Endothelial cell (in vitro differentiated cells): ENCODE data around the gene CFP. TPM values are rescaled to one million over a fixed set of nuclear protein-coding genes. Genes with fewer than 3 reads are reported as not detected.

Experiments
- DNase-seq: peaks from one replicate; pipeline ENCODE4 v3.0.0; 2021; ENCODE audit warnings: low spot score
- H3K27ac Mint-ChIP-seq: one replicate; pipeline ENCODE4 v1.8.0; 2021; ENCODE audit warnings: mixed read lengths, inconsistent platforms; ENCODE audit not compliant: unreplicated experiment
- H3K27me3 Mint-ChIP-seq: one replicate; pipeline ENCODE4 v1.8.0; 2021; ENCODE audit warnings: mild to moderate bottlenecking, moderate library complexity, mixed read lengths, inconsistent platforms; ENCODE audit not compliant: unreplicated experiment
- H3K36me3 Mint-ChIP-seq: one replicate; pipeline ENCODE4 v1.8.0; 2021; ENCODE audit warnings: mild to moderate bottlenecking, low read depth, mixed read lengths, inconsistent platforms; ENCODE audit not compliant: unreplicated experiment
- H3K4me1 Mint-ChIP-seq: one replicate; pipeline ENCODE4 v1.8.0; 2021; ENCODE audit warnings: mild to moderate bottlenecking, mixed read lengths, inconsistent platforms; ENCODE audit not compliant: unreplicated experiment
- H3K4me3 Mint-ChIP-seq: one replicate; pipeline ENCODE4 v1.8.0; 2021; ENCODE audit warnings: mild to moderate bottlenecking, mixed read lengths, inconsistent platforms; ENCODE audit not compliant: unreplicated experiment
- H3K9me3 Mint-ChIP-seq: one replicate; pipeline ENCODE4 v1.8.0; 2021; ENCODE audit warnings: mixed read lengths, inconsistent platforms; ENCODE audit not compliant: unreplicated experiment
- total RNA-seq: library from RNA; stranded (reverse); fragmentation: NEBNext Ultra II Directional; extraction: Animal tissue kit (Norgen Biotek cat#: 25700); gene quantifications from one replicate; pipeline ENCODE4 v1.2.1, GENCODE V29; 2021; ENCODE audit not compliant: unreplicated experiment
- TF ChIP-seq, protein P1 (sequence below): fragments of 200-600 bp; sonication (generic); IDR thresholded peaks from one replicate; pipeline ENCODE4 v1.5.0; 2021; ENCODE audit warnings: antibody characterized with exemption; ENCODE audit not compliant: unreplicated experiment

CFP gene
- total RNA-seq, 1 donor from 2014 or later: 27.5 TPM

DNA sequence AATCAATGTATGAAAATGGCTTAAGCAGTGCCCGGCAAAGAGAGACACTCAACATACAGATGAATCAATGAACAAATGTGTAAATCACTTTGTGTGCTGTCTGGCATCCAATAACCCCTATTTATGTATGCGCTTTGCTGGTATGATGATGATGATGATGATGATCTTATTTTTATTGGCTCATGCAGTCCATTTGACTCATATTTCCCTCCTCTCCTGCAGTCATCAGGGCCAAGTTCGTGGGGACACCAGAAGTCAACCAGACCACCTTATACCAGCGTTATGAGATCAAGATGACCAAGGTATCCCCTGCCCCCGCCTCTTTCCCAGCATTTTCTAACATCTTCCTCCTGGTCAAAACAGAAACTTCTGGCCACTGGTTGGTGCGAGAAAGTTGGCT, 45.0 kb downstream of the CFP start:
- no peaks in the 10 kb centered on the region for H3K9me3 Mint-ChIP-seq
- H3K4me3 Mint-ChIP-seq: no peak overlapping the region
- TF ChIP-seq, protein P1, sequence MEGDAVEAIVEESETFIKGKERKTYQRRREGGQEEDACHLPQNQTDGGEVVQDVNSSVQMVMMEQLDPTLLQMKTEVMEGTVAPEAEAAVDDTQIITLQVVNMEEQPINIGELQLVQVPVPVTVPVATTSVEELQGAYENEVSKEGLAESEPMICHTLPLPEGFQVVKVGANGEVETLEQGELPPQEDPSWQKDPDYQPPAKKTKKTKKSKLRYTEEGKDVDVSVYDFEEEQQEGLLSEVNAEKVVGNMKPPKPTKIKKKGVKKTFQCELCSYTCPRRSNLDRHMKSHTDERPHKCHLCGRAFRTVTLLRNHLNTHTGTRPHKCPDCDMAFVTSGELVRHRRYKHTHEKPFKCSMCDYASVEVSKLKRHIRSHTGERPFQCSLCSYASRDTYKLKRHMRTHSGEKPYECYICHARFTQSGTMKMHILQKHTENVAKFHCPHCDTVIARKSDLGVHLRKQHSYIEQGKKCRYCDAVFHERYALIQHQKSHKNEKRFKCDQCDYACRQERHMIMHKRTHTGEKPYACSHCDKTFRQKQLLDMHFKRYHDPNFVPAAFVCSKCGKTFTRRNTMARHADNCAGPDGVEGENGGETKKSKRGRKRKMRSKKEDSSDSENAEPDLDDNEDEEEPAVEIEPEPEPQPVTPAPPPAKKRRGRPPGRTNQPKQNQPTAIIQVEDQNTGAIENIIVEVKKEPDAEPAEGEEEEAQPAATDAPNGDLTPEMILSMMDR: no peak
- peaks cover 6% of the 10 kb centered on the region for H3K36me3 Mint-ChIP-seq
- DNase-seq: no peak
- peaks cover 13% of the 10 kb centered on the region for H3K4me1 Mint-ChIP-seq
- no peak overlapping the region for H3K27ac Mint-ChIP-seq
- peaks cover 5% of the 10 kb centered on the region for H3K27me3 Mint-ChIP-seq

DNA sequence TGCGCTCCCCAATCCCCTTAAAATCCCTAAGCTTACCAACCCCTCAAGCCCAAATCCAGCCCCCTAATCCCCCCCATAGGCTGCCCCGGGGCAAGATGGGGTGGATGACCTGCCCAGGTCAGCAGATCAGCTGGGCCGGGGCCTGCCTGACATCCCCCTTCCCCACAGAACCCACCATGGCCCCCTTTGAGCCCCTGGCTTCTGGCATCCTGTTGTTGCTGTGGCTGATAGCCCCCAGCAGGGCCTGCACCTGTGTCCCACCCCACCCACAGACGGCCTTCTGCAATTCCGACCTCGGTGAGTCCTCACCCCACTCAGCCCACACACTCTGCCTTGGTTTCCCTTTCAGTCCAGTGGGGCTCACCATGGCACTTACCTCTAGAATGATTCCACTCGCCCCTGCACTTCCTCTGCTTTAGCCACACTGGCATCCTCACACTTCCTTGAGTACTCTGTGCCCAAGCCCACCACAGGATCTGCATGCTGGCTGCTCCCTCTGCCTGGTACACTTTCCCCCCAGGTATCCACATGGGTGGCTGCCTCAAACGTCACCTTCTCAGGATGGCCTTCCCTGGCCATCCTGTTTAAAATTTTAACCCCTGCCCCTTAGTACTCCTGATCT, 46.4 kb downstream of the CFP start:
- Mint-ChIP-seq H3K27ac (peak overlapping the region; percentile 78), H3K36me3 (peaks cover 6% of the 10 kb centered on the region), H3K9me3 (no peaks in the 10 kb centered on the region), H3K4me1 (peaks cover 13% of the 10 kb centered on the region), H3K4me3 (peak overlapping the region; percentile 84), H3K27me3 (peaks cover 5% of the 10 kb centered on the region)
- TF ChIP-seq, protein P1: no peak
- no peak for DNase-seq

GRCh38 chrX:47581731-47582647, 47.7 kb downstream of the CFP start, which contains the start of gene TIMP1:
TSS of gene TIMP1 (plus strand) at chrX:47582436. CDS start at chrX:47583416, 980 bp downstream.
- Mint-ChIP-seq H3K27ac (peak within 1 kb of the TSS; percentile 87), H3K27me3 (peaks cover 5% of the 10 kb centered on the region), H3K36me3 (peaks cover 6% of the 10 kb centered on the region), H3K9me3 (no peaks in the 10 kb centered on the region), H3K4me3 (peak within 1 kb of the TSS; percentile 81), H3K4me1 (peaks cover 16% of the 10 kb centered on the region)
- DNase-seq: peak; percentile 74
- TF ChIP-seq, protein P1: no peak

GRCh38 chrX:47579537-47579936, 50.2 kb downstream of the CFP start:
- H3K27me3 Mint-ChIP-seq: peaks cover 12% of the 10 kb centered on the region
- H3K9me3 Mint-ChIP-seq: no peaks in the 10 kb centered on the region
- DNase-seq: no peak
- TF ChIP-seq, protein P1: no peak
- H3K36me3 Mint-ChIP-seq: peaks cover 4% of the 10 kb centered on the region
- no peak overlapping the region for H3K4me3 Mint-ChIP-seq
- no peak overlapping the region for H3K27ac Mint-ChIP-seq
- H3K4me1 Mint-ChIP-seq: peaks cover 15% of the 10 kb centered on the region
